HCT116 (cell line): ENCODE measurements around the gene ALDH2. TPM values are rescaled to one million over a fixed set of nuclear protein-coding genes. Genes with fewer than 3 reads are reported as not detected.

Experiments
- ATAC-seq: fragments of 200-7000 bp; cut with Tn5 transposase; 2 replicates; pipeline ENCODE4 v1.9.1; 2020; ENCODE audit warnings: mild to moderate bottlenecking, moderate library complexity
- BruUV-seq: library from RNA; stranded (reverse); fragments of 400-500 nt; replicated peaks from 2 replicates; lab custom pipeline; 2021; lab: Mats Ljungman, UMichigan
- CTCF ChIA-PET: fragments of 300-600 bp; sonication (Branson Sonifier 250); formaldehyde crosslinking; loops from one replicate; lab custom pipeline; 2021; ENCODE audit warnings: antibody characterized with exemption; lab: Charles Lee
- POLR2A ChIA-PET: fragments of 300-600, 350-600 bp; sonication (Branson Sonifier 250); formaldehyde crosslinking; loops from one replicate; lab custom pipeline; 2021; ENCODE audit warnings: antibody characterized with exemption; lab: Charles Lee
- RAD21 ChIA-PET, 2 experiments: fragments of 300-600 bp; sonication (Branson Sonifier 250); formaldehyde crosslinking; loops; one replicate each; lab custom pipeline; 2023; ENCODE audit warnings: low total read pairs in 2 of 2; ENCODE audit not compliant: uncharacterized antibody in 2 of 2, unreplicated experiment in 2 of 2, low non-redundant PET in 1 of 2; lab: Charles Lee
- DNase-seq: peaks from one replicate; pipeline ENCODE4 v3.0.0-alpha.2; 2010; ENCODE audit warnings: low read depth, low spot score
- H2AFZ ChIP-seq: fragments of 200-600 bp; shearing (Covaris generic), sonication (generic); 2 replicates; pipeline ENCODE4 v1.6.1; 2017; ENCODE audit warnings: low read depth, mixed run types, mixed read lengths, antibody characterized with exemption, low read length; ENCODE audit not compliant: poor library complexity, severe bottlenecking
- H3K27ac ChIP-seq: 2 replicates; pipeline ENCODE4 v1.5.1; 2012; ENCODE audit warnings: low read depth, low read length
- H3K27me3 ChIP-seq: fragments of 200-600 bp; sonication (generic); 2 replicates; pipeline ENCODE4 v1.6.1; 2016; ENCODE audit warnings: mixed run types, low read length, mixed read lengths; ENCODE audit not compliant: insufficient read depth
- H3K36me3 ChIP-seq, 2 experiments: fragments of 200-500 bp in 1 of 2; fragments of 200-600 bp in 1 of 2; sonication (Bioruptor generic) in 1 of 2; sonication (generic) in 1 of 2; 2 replicates each; pipeline versions ENCODE4 v1.5.1 to v1.6.1; 2014 to 2016; ENCODE audit warnings: low read length in 2 of 2, inconsistent platforms in 1 of 2, mixed read lengths in 1 of 2, mixed run types in 1 of 2; ENCODE audit not compliant: insufficient read depth in 2 of 2, control insufficient read depth in 1 of 2
- H3K4me1 ChIP-seq, 2 experiments: fragments of 200-600 bp in 1 of 2; sonication (generic) in 1 of 2; 2 replicates each; pipeline versions ENCODE4 v1.5.1 to v1.6.1; 2012 to 2017; ENCODE audit warnings: low read length in 2 of 2, inconsistent platforms in 1 of 2, mild to moderate bottlenecking in 1 of 2, mixed read lengths in 1 of 2, mixed run types in 1 of 2, moderate library complexity in 1 of 2; ENCODE audit not compliant: insufficient read depth in 2 of 2, control insufficient read depth in 1 of 2
- H3K4me2 ChIP-seq: fragments of 200-600 bp; sonication (generic); 2 replicates; pipeline ENCODE4 v1.6.1; 2017; ENCODE audit warnings: mixed run types, low read length, mixed read lengths
- H3K4me3 ChIP-seq, 2 experiments: fragments of 200-600 bp in 1 of 2; sonication (generic) in 1 of 2; replicated peaks in 1 of 2; 2 replicates each; pipeline ENCODE4 v1.5.1; 2011 to 2016; ENCODE audit warnings: low read length in 2 of 2, control low read depth in 1 of 2, low read depth in 1 of 2, mild to moderate bottlenecking in 1 of 2, mixed read lengths in 1 of 2, mixed run types in 1 of 2
- H3K79me2 ChIP-seq: fragments of 200-600 bp; sonication (generic); 2 replicates; pipeline ENCODE4 v1.6.1; 2017; ENCODE audit warnings: mild to moderate bottlenecking, mixed run types, low read length, moderate library complexity, mixed read lengths; ENCODE audit not compliant: insufficient read depth
- H3K9ac ChIP-seq: fragments of 200-600 bp; sonication (generic); 2 replicates; pipeline ENCODE4 v1.6.1; 2016; ENCODE audit warnings: low read length, mixed read lengths
- H3K9me2 ChIP-seq: fragments of 200-600 bp; sonication (generic), shearing (Covaris generic); 2 replicates; pipeline ENCODE4 v1.6.1; 2017; ENCODE audit warnings: mixed run types, mild to moderate bottlenecking, moderate library complexity; ENCODE audit not compliant: insufficient read depth
- H3K9me3 ChIP-seq, 2 experiments: fragments of 200-500 bp in 1 of 2; fragments of 200-600 bp in 1 of 2; sonication (Bioruptor generic) in 1 of 2; sonication (generic) in 1 of 2; 2 replicates each; pipeline ENCODE4 v1.6.1; 2014 to 2017; ENCODE audit warnings: low read length in 2 of 2, mixed read lengths in 2 of 2, inconsistent platforms in 1 of 2, low read depth in 1 of 2, mild to moderate bottlenecking in 1 of 2, mixed run types in 1 of 2, moderate library complexity in 1 of 2; ENCODE audit not compliant: control insufficient read depth in 1 of 2, insufficient read depth in 1 of 2
- H4K20me1 ChIP-seq: fragments of 200-600 bp; sonication (generic), shearing (Covaris generic); 2 replicates; pipeline ENCODE4 v1.6.1; 2017; ENCODE audit warnings: mixed run types, mild to moderate bottlenecking, moderate library complexity; ENCODE audit not compliant: insufficient read depth
- CBX3 ChIP-seq: IDR thresholded peaks from 2 replicates; pipeline ENCODE4 v1.6.1; 2012; ENCODE audit warnings: low read depth
- CEBPB ChIP-seq: IDR thresholded peaks from 2 replicates; pipeline ENCODE4 v1.6.1; 2012; ENCODE audit warnings: low read depth
- CTCF ChIP-seq, 3 experiments: fragments of 200-600 bp in 1 of 3; sonication (generic) in 1 of 3; IDR thresholded peaks in 2 of 3; conservative IDR thresholded peaks in 1 of 3; 2 replicates each; pipeline ENCODE4 v1.5.1; 2012 to 2017; ENCODE audit warnings: low read depth in 2 of 3, low read length in 2 of 3, antibody characterized with exemption in 1 of 3, borderline replicate concordance in 1 of 3, control low read depth in 1 of 3, mild to moderate bottlenecking in 1 of 3, mixed read lengths in 1 of 3, mixed run types in 1 of 3, moderate library complexity in 1 of 3; ENCODE audit not compliant: insufficient read depth in 1 of 3
- EGR1 ChIP-seq: IDR thresholded peaks from 2 replicates; pipeline ENCODE4 v1.6.1; 2012; ENCODE audit warnings: low read depth
- ELF1 ChIP-seq: IDR thresholded peaks from 2 replicates; pipeline ENCODE4 v1.6.1; 2012; ENCODE audit warnings: low read depth, borderline replicate concordance
- EZH2 ChIP-seq: fragments of 200-600 bp; sonication (generic); IDR thresholded peaks from 2 replicates; pipeline ENCODE4 v1.6.1; 2017; ENCODE audit warnings: antibody characterized with exemption, mixed run types
- EZH2phosphoT487 ChIP-seq: fragments of 200-600 bp; IDR thresholded peaks from 2 replicates; pipeline ENCODE4 v1.6.1; 2018; ENCODE audit warnings: antibody characterized with exemption, borderline replicate concordance
- JUND ChIP-seq: IDR thresholded peaks from 2 replicates; pipeline ENCODE4 v1.6.1; 2012
- POLR2A ChIP-seq: IDR thresholded peaks from 2 replicates; pipeline ENCODE4 v1.7.0; 2011; ENCODE audit warnings: borderline replicate concordance; ENCODE audit not compliant: insufficient read depth, insufficient read length; ENCODE audit errors: extremely low read depth
- POLR2AphosphoS5 ChIP-seq: IDR thresholded peaks from 2 replicates; pipeline ENCODE4 v1.6.1; 2011; ENCODE audit warnings: mild to moderate bottlenecking, low read depth, low read length, moderate library complexity
- RAD21 ChIP-seq: IDR thresholded peaks from 2 replicates; pipeline ENCODE4 v1.6.1; 2012; ENCODE audit warnings: low read depth, mild to moderate bottlenecking
- REST ChIP-seq: IDR thresholded peaks from 2 replicates; pipeline ENCODE4 v1.6.1; 2012; ENCODE audit warnings: low read depth
- SIN3A ChIP-seq: IDR thresholded peaks from 2 replicates; pipeline ENCODE4 v1.6.1; 2012; ENCODE audit warnings: low read depth
- SP1 ChIP-seq: IDR thresholded peaks from 2 replicates; pipeline ENCODE4 v1.6.1; 2012; ENCODE audit warnings: low read depth
- SRF ChIP-seq: IDR thresholded peaks from 2 replicates; pipeline ENCODE4 v1.6.1; 2012; ENCODE audit warnings: low read depth
- YY1 ChIP-seq: IDR thresholded peaks from 2 replicates; pipeline ENCODE4 v1.6.1; 2011; ENCODE audit warnings: low read length, low read depth, moderate library complexity, mild to moderate bottlenecking; ENCODE audit not compliant: insufficient replicate concordance; ENCODE audit errors: extremely low read depth
- ZNF274 ChIP-seq: fragments of 200-500 bp; sonication (Bioruptor generic); IDR thresholded peaks from 2 replicates; pipeline ENCODE4 v1.6.1; 2014; ENCODE audit warnings: mild to moderate bottlenecking, low read depth, low read length, inconsistent platforms
- intact Hi-C: fragments of 100-400 bp; cut with micrococcal nuclease; formaldehyde crosslinking; loops from 2 replicates; pipeline ENCODE4 v1.10.0; 2022
- total RNA-seq: library from RNA; stranded (reverse); gene quantifications from one replicate; pipeline ENCODE4 v1.2.1, GENCODE V29; 2021; ENCODE audit not compliant: unreplicated experiment

Gene ALDH2
- total RNA-seq, 1 experiment from 2014 or later, result 32.9 TPM

- TF ChIP-seq RAD21 (no peak), JUND (no peak), EGR1 (no peak), SIN3A (no peak), ZNF274 (no peak), ELF1 (no peak), SP1 (no peak), CEBPB (no peak), CTCF (IDR thresholded peaks at IDR 0.05 in 2 of 3, conservative IDR thresholded peaks at IDR 0.05 in 1 of 3; ENCODE audit: borderline replicate concordance in 1 of 3, insufficient read depth in 1 of 3, low read depth in 2 of 3, low read length in 2 of 3) (no peak), EZH2 (no peak), SRF (no peak), EZH2phosphoT487 (no peak), YY1 (no peak), POLR2AphosphoS5 (no peak), POLR2A (no peak), REST (no peak), CBX3 (no peak)
- BruUV-seq, result no TSS peak
Observed at GRCh38 chr12:111732786-111733185, 33.9 kb upstream of the ALDH2 start.

More at GRCh38 chr12:111732786-111733185, 33.9 kb upstream of the ALDH2 start:
- RAD21 ChIA-PET, result no interaction called here
- Histone ChIP-seq H4K20me1 (no peaks in the 10 kb centered on the region), H3K79me2 (no peaks in the 10 kb centered on the region), H3K4me3 (no peak overlapping the region), H3K9me2 (no peaks in the 10 kb centered on the region), H2AFZ (no peak overlapping the region), H3K27ac (no peak overlapping the region), H3K4me2 (no peak overlapping the region), H3K9me3 (no peaks in the 10 kb centered on the region), H3K9ac (no peak overlapping the region), H3K4me1 (no peaks in the 10 kb centered on the region), H3K27me3 (no peaks in the 10 kb centered on the region), H3K36me3 (peaks cover 0 to 7% of the 10 kb centered on the region in 2 experiments; a peak in 2 of 4 replicates)
- ATAC-seq, result no peak
- POLR2A ChIA-PET, result no interaction called here
- DNase-seq, result no peak
- intact Hi-C loops, result no loop called here
- CTCF ChIA-PET, result no interaction called here
